NCI-H2171 (cell line): ENCODE results near the gene FALEC.
A peak's percentile ranks its signal among the peaks of the same experiment; 100 is the strongest.
"Not testable (repeated sequence)": the region's sequence is repeated elsewhere in the genome, so short reads cannot be mapped to it uniquely, and the experiment has no call there.

ENCODE experiments used
- DNase-seq: peaks from one replicate; lab custom pipeline; 2025; lab: John Stamatoyannopoulos, UW

The FALEC gene

DNA sequence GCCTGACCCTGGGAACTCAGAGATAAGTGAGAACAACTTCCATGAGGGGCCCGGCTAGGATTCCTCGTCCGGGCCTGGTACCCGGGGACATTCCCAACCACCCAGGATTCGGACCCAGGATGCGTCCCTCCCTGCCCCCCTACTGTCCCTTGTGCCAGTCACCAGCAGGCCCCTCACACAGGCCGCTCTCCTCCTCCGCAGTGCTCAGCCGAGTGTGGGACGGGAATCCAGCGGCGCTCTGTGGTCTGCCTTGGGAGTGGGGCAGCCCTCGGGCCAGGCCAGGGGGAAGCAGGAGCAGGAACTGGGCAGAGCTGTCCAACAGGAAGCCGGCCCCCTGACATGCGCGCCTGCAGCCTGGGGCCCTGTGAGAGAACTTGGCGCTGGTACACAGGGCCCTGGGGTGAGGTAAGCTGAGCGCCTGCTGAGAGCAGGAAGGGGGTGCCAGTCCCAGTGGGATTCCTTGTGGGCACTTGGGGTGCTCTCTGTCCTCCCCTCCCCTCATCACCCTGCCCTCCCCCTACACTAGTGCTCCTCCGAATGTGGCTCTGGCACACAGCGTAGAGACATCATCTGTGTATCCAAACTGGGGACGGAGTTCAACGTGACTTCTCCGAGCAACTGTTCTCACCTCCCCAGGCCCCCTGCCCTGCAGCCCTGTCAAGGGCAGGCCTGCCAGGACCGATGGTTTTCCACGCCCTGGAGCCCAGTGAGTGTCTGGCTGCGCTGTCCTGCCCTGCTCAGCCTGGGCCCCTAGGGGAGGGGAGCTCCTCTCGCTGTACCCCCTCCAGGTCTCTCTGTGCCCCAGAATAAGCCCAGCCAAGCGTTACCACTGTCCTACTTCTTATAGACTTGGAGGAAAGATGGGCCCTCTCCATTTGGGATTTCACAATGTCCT is 43.5 kb downstream of the FALEC start:
- no peak for DNase-seq

DNA sequence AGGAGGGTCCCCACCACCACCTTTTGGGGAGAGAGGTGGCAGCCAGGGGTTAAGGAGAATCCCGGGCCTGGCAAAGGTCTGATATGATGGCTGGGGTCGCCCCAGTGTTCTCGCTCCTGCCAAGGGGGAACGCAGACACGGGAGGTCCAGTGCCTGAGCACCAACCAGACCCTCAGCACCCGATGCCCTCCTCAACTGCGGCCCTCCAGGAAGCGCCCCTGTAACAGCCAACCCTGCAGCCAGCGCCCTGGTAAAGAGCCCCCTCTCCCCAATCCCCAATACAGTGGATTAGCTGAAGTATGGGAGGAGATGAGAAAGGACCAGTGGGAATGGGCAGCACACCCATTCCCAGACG is 44.1 kb downstream of the FALEC start:
- DNase-seq: no peak

DNA sequence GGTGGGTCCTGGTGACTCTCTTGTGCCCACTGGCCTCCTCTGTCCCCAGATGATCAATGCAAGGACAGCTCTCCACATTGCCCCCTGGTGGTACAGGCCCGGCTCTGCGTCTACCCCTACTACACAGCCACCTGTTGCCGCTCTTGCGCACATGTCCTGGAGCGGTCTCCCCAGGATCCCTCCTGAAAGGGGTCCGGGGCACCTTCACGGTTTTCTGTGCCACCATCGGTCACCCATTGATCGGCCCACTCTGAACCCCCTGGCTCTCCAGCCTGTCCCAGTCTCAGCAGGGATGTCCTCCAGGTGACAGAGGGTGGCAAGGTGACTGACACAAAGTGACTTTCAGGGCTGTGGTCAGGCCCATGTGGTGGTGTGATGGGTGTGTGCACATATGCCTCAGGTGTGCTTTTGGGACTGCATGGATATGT is 44.5 kb downstream of the FALEC start:
- peak; percentile 44 for DNase-seq

DNA sequence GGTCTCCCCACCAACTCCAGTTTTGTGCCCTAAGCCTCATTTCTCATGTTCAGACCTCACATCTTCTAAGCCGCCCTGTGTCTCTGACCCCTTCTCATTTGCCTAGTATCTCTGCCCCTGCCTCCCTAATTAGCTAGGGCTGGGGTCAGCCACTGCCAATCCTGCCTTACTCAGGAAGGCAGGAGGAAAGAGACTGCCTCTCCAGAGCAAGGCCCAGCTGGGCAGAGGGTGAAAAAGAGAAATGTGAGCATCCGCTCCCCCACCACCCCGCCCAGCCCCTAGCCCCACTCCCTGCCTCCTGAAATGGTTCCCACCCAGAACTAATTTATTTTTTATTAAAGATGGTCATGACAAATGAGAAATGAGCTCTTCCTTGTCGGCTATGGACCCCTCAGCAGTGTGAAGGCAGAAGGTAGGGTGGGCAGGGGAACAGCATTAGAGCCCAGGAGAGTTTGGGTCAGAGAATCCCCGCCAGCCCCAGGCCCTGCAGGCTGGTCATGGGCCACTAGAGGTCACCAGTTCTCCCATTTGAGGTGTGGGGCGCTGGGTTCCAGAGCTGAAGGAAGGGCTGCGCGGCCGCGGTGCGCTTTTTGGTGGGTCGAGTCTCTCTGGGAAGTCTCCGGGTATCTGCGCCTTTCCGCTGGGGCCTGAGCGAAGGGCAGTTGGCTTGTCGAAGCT is 45.2 kb downstream of the FALEC start:
- peak; percentile 71 for DNase-seq

DNA sequence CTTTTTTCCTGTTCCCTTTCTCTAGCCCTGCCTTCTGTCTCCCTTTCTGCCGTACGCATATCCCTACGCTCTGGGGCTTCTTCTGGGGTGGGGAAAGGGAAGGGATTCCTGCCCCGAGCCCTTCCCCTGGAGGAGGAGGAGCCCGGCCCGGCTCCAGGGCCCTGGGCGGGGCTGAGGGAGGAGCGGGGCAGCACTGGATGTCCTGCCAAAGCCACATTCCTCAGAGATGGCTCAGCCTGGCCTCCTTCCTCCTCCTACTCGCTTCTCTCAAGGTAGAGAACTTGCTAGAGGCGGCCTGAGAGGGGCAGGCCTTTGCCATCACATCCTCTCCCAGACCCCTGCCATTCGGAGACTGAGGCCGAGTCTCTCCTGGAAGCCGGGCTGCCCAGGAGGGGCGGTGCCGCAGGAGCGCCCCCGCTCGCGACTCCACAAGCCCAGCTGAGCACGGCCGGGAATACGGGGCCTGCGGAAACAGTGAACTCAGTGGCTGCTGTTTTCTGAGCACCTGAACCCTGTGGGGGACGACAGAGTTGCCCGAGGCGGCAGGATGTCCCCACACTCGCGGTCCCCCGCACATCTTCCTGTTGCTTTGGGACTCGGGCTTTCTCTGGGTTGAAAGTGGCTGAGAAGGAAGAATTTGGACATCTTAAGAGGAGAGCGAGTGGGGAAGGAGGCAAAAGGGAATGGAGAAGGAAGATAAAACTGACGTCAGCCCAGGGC is 45.9 kb downstream of the FALEC start:
- peak; percentile 71 for DNase-seq

DNA sequence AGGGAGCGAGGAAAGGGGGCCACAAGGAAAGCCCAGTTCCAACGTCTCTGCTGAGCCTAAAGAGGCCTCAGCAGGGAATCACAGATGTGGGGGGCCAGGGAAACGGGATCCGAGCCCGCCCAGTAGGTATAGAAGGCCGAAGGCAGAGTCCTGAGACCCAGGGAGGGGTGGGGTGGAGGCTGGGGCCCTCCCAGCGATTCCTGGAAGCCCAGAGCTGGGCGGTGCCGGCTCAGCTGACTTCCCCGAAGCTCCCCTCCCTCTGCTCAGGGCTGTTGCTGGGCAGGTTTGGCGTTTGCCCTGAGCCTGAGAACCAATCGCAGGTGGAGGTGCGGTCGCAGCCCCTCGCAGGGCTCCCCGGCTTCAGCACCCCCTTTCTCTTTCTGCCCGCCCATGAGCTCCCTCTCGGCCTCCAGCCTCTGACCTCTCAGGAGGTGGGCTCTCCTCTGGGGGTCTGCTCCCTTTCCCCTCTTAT is 46.5 kb downstream of the FALEC start:
- peak; percentile 12 for DNase-seq

DNA sequence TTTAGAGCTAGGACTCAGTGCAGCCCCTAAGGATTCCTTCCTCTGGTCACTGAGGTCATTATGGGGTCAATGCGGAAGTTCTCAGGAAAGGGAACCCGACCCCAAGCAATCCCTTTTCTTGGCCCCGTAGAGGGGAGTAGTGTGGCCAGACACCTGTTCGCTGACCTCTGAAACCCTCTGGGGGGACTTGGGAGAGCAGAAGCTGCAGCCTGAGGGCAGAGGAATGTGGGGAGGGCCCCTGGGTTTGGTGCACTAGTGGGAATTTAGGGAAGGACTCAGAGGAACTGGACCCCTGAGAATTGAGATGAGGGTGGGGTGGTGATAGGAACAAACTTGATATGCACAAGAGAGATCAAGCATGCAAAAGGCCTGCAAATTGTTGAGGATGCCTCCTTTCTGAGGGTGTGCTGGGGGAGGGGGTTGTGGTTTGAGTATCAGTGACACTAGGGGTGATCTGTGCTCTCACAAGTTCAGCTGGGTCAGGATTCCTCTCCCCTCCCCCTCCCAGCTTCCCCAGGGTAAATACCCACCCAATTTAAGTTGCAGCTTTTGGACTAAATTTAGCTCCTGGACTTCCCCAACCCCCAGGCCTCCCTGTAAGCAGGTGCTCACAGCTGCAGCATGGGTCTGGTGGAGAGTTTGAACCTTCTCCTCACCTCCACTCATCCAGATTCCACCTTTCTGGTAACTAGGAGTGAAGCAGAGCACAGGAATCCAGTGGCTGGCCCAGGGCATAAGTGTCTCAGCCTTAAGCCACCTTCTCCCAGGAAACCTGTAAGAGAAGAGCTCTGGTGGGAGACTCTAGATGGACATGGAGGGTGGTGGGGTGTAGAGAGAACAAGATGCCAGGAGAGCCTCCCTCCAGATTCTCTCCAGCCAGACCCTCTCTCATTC is 47.1 kb downstream of the FALEC start:
- no peak for DNase-seq

DNA sequence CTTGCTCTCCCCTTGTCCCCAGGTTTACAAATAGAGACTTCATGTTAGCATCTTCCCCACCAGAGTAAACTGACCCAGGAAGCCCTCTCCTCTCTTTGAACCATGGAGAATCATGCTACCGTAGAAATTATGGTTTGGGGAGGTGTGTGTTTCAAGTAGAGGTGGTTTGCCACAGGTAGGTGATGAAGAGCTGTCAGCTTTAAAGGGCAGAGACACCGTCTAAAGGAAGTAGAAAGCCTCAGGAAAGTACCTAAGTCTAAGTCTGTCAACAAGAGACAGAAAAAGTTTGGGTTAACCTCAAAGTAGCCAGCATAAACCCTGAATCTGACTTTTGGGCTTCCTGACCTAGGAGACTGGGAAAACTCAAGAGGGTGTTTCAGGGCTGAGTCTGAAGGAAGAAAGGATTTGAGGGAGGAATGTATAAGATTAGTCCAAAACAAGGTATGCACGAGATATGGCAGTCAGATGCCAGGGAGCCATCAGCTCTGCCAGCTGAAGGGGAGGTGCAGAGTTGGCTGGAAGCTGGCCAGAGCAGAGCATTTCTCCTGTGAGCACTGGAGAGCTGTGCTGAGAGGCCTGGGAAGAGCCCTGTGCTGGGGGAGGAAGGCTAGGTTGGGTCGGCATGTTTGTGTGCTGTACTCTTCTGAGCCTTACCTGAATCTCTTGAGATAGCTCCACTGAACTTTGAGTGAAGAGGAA is 47.9 kb downstream of the FALEC start:
- peak; percentile 8 for DNase-seq

DNA sequence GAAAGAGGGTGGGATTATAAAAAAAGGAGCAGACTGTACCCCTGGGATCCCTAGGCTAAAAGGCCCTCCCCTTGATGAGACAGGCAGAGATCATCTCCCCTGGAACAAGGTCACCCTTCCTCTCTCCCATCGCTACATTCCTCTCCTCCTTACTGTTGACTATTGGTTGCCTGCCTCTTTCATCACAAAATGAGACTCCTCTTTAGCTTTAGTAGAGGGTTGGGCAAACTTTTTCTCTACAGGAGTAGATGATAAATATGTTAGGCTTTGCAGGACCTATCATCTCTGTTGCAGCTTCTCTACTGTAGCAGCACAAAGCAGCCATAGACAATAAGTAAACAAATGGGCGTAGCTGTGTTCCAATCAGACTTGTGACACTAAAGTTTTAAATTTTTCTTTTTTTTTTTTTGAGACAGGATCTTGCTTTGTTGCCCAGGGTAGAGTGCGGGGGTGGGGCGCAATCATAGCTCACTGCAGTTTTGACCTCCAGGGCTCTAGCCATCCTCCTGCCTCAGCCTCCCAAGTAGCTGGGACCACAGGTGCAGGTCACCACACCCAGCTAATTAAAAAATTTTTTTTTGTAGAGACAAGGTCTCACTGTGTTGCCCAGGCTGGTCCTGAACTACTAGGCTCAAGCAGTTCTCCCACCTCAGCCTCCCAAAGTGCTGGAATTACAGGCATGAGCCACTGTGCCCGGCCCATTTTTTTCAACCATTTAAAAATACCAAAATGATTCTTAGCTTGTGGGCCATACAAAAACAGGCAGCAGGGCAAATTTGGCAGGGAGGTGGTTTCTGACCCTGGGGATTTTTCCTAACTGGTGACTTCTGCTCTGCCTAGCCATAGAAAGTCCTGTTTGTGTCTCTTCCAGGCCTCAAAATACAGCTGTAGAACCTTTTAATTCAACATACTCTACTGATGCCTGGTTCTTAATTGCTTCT is 48.8 kb downstream of the FALEC start:
- no peak for DNase-seq

DNA sequence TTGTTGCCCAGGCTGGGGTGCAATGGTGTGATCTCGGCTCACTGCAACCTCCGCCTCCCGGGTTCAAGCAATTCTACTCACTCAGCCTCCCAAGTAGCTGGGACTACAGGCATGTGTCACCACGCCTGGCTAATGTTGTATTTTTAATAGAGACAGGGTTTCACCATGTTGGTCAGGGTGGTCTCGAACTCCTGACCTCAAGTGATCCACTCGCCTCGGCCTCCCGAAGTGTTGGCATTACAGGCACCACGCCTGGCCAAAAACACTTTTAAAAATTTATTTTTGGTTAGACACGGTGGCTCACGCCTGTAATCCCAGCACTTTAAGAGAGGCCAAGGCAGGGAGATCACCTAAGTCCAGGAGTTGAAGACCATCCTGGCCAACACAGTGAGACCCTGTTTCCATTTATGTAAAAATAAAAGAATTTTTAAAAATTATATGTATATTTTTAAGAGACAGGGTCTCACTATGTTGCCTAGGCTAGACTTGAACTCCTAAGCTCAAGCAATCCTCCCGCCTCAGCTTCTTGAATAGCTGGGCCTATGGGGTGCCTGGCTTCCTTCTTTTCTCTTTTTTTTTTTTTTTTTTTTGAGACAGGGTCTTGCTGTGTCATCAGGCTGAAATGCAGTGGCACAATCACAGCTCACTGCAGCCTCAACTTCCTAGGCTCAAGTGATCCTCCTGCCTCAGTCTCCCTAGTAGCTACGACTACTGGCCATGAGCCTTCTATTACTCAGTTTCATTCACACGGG is 49.9 kb downstream of the FALEC start:
- not testable (repeated sequence) for DNase-seq

DNA sequence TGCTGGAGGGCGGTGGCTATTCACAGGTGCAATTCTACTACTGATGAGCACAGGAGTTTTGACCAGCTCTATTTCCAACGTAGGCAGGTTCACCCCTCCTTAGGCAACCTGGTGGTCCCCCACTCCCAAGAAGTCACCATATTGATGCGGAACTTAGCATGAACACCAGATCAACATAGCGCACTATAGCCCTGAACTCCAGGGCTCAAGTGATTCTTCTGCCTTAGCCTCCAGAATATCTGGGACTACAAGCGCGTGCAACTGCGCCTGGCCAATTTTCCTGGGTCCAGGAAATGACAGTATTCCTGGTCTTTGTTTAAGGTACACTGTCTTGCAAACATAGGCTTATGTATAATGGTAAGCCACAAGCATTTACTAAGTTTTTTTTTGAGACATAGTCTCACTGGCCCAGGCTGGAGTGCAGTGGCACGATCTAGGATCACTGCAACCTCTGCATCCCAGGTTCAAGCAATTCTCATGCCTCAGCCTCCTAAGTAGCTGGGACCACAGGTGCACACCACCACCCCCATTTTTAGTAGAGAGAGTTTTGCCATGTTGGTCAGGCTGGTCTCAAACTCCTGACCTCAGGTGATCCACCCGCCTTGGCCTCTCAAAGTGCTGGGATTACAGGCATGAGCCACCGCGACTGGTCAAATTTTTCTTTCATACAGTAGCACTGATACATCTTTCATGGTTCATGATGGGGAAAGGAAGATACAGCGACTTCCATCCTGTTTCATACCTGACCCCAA is 51.2 kb downstream of the FALEC start:
- DNase-seq: no peak

DNA sequence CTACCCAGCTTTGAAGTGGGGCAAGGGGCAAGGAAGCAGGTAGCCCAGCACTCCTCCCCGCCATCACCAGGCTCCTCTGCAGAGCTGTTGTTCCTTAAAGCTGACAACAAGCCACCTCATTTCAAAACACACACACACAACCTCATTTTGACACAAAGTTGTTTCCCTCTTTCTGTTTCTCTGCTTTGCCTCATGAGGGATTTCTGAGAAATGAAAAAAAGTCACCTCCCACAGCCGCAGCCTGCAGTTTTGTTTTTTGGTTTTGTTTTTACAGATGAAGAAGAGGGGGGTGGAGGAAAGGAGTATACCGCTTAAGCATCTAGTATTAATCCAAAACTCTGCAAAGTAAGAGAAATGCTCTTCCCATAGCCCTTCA is 51.8 kb downstream of the FALEC start:
- no peak for DNase-seq

DNA sequence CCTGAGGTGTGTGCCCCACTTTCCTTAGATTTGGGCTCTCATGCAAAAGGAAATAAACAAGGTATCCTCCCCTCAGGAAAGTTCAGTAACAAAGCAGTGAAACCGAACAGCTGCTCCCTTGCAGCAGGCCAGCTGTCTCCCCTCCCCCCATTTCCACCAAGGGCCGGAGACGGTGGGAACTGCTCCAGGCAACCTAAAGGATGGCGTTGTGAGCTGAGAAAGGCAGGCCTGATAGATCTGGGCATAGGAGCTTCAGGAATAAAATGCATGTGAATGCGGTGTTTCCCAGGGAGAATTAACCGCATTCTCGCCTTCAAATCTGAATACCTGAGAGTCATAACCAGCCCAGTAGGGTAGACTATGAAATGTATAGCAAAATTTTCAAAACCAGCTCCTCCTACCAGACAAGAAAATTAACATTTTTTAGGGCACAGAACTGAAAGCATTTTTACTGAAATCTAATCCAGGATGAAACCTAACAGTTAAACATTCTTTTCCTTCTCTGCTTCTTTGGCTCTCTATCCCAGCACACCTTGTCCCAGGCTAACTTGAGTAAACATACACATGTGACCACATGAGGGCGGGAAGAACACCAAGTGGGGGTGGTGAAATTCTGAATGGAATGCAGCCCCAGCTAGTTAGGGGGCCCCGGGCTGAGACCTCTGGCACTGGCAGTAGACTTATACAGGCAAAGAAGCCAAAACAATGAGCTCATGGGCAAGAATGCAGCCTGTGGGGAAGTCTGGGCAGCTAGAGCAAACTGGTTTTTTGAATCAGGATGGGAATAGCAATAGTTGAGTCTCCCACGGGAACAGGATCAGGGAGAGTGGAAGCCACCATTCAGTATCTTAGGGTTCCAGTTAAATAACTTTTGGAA is 52.4 kb downstream of the FALEC start:
- peak; percentile 76 for DNase-seq

DNA sequence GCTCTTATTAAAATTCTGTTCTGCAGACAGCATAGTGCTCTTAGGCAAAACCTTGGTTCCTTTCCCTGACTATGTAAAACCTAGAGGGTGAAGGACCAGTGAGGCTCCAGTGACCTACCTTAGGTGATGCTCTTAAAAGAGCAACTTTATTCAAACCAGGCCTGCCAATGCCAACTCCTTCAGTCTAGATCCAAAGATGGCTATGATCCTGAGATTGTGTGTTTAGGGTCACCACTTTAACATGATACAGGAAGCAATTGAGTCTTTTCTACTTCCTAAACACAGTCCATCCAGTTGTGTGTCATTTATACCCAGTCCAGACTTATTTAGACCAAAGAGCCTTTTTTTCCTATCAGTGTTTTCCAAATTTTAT is 53.0 kb downstream of the FALEC start:
- no peak for DNase-seq

DNA sequence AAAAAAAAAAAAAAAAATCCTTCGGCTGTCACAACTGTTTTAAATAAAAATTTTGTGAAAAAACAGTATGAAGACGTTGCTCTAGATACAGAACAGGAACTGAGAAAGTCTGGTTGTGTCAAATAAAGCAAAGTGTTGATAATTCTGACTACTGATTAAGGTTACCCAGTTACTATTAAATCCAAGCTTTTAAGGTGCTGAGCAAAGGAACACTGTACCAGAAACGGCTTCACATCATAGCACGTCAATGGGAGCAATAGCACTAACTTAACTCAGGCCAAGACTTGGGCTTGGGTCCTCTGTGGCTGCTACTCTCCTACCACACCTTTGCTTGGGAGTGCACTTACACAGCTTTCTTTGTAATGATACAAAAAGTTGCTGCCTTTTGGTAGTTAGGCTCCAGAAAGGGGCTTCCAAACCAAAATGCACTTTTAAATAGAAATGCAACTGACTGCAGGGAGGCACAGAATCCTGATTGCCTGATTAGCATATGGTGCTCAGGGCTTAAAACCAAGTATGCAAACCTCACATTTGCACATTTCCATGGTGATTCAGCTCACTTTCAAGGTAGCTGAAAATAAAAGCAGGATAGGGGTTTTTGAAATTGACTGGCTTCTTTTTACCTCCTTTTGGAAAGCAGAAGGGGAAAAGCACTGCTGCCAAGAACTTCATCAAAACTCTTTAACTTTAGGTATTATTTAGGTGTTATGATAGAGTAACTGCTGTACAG is 57.5 kb downstream of the FALEC start:
- no peak for DNase-seq

DNA sequence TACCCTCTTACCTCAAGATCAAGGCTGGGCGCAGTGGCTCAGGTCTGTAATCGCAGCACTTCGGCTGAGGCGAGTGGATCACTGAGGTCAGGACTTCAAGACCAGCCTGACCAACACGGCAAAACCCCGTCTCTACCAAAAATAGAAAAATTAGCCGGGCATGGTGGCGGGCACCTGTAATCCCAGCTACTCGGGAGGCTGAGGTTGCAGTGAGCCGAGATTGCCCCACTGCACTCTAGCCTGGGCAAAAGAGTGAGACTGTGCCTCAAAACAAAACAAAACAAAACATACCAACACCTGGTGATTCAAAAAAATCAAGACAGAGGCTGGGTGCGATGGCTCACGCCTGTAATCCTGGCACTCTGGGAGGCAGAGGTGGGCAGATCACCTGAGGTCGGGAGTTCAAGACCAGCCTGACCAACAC is 58.1 kb downstream of the FALEC start:
- not testable (repeated sequence) for DNase-seq
